ENCODE results near the gene CSNK1G2.

GRCh38 chr19:2010135-2010668, 69.2 kb downstream of the CSNK1G2 start:
- no peak for TF ChIP-seq CTCF (IDR thresholded peaks at IDR 0.05)
- TF ChIP-seq POLR2A (IDR thresholded peaks at IDR 0.05): no peak
